NCI-H1417 (cell line): ENCODE results near the gene ACVR2B.
A peak's percentile ranks its signal among the peaks of the same experiment; 100 is the strongest.
"Not testable (repeated sequence)": the region's sequence is repeated elsewhere in the genome, so short reads cannot be mapped to it uniquely, and the experiment has no call there.

Experiments
- DNase-seq, 3 experiments: peaks; one replicate each; lab custom pipeline; 2025; lab: John Stamatoyannopoulos, UW

Gene ACVR2B

GRCh38 chr3:38453075-38453912 is at the start of gene ACVR2B:
Gene ACVR2B (plus strand): TSS chr3:38453890. CDS start chr3:38454323, 433 bp downstream.
- peak; percentile 78 to 87 (median 86) for DNase-seq

GRCh38 chr3:38404286-38404685 is 49.4 kb upstream of the ACVR2B start:
- DNase-seq: no peak

- DNase-seq: no peak
Observed at GRCh38 chr3:38411591-38411990, 42.1 kb upstream of the ACVR2B start.

GRCh38 chr3:38420758-38421157 is 32.9 kb upstream of the ACVR2B start:
- DNase-seq: not testable (repeated sequence)

- DNase-seq: no peak
Observed at GRCh38 chr3:38421679-38422336, 31.9 kb upstream of the ACVR2B start.

- not testable (repeated sequence) for DNase-seq
Observed at GRCh38 chr3:38426798-38427426, 26.8 kb upstream of the ACVR2B start.

- not testable (repeated sequence) for DNase-seq
Observed at GRCh38 chr3:38432871-38433658, 20.6 kb upstream of the ACVR2B start.

GRCh38 chr3:38433661-38434060 is 20.0 kb upstream of the ACVR2B start:
- not testable (repeated sequence) for DNase-seq

- DNase-seq: not testable (repeated sequence)
Observed at GRCh38 chr3:38438436-38439069, 15.1 kb upstream of the ACVR2B start.

- DNase-seq: not testable (repeated sequence)
Observed at GRCh38 chr3:38443205-38443604, 10.5 kb upstream of the ACVR2B start.

- no peak for DNase-seq
Observed at GRCh38 chr3:38446085-38446686, 7.5 kb upstream of the ACVR2B start.

- DNase-seq: no peak
Observed at GRCh38 chr3:38446812-38447211, 6.9 kb upstream of the ACVR2B start.

GRCh38 chr3:38450853-38451252 is 2.8 kb upstream of the ACVR2B start:
- DNase-seq: no peak

- DNase-seq: no peak
Observed at GRCh38 chr3:38453913-38454177, 155 bp downstream of the ACVR2B start.

GRCh38 chr3:38454178-38454883 is 641 bp downstream of the ACVR2B start:
- DNase-seq: peak in 2 of 3 experiments; percentile 72 to 75

- DNase-seq: peak; percentile 73 to 90 (median 82)
Observed at GRCh38 chr3:38454884-38455638, 1.4 kb downstream of the ACVR2B start.

- DNase-seq: peak in 1 of 3 experiments; percentile 28
Observed at GRCh38 chr3:38455639-38456430, 2.1 kb downstream of the ACVR2B start.

- DNase-seq: no peak
Observed at GRCh38 chr3:38457111-38458003, 3.7 kb downstream of the ACVR2B start.
